GM12872 (cell line): ENCODE data around the gene SESN3.

ENCODE experiments used
- CTCF ChIP-seq: IDR thresholded peaks from 3 replicates; pipeline ENCODE4 v1.5.1; 2011; ENCODE audit warnings: low read depth, mild to moderate bottlenecking, low read length, moderate library complexity; ENCODE audit not compliant: insufficient read depth

Gene SESN3

GRCh38 chr11:95228081-95228749 is 2.8 kb downstream of the SESN3 start:
- TF ChIP-seq CTCF: no peak

GRCh38 chr11:95222817-95223216 is 8.2 kb downstream of the SESN3 start:
- no peak for TF ChIP-seq CTCF

DNA sequence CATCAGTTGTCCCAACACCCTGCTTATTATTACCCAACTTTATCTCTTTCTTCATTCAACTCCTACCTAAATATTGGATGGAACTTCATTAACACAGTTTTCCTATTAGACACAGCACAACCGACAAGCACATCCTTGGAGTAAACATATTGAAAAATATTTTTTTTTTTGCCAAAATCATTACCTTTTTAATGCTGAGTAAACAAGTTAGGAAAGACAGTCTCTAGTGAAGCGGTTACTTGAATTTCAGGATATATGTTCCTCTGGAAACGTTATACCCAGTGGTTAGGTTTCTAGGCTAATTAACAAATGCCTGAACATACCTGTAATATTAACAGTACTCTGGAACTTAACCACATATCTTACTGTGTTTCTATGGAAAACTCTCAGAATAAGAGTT is 11.4 kb downstream of the SESN3 start:
- TF ChIP-seq CTCF: no peak

DNA sequence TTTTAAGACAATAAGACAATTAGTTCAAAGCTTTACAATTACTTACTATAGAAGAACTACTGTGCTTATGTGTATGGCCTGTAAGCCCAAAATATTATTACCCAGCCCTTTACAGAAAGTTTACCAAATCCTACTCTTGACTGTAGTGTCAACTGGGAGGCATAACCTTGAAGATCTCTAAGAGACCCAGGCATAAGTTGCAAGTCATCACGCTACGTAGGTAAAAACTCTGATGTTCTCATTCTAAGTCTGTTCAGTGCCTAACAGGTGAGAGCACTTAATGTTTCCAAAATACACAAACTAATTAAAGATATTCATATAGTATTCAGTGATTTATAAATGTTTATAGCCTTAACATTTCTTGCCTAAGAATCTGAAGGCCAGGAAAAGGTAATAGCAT is 12.9 kb downstream of the SESN3 start:
- no peak for TF ChIP-seq CTCF

- no peak for TF ChIP-seq CTCF
Measured at GRCh38 chr11:95212609-95213008, 18.4 kb downstream of the SESN3 start.

DNA sequence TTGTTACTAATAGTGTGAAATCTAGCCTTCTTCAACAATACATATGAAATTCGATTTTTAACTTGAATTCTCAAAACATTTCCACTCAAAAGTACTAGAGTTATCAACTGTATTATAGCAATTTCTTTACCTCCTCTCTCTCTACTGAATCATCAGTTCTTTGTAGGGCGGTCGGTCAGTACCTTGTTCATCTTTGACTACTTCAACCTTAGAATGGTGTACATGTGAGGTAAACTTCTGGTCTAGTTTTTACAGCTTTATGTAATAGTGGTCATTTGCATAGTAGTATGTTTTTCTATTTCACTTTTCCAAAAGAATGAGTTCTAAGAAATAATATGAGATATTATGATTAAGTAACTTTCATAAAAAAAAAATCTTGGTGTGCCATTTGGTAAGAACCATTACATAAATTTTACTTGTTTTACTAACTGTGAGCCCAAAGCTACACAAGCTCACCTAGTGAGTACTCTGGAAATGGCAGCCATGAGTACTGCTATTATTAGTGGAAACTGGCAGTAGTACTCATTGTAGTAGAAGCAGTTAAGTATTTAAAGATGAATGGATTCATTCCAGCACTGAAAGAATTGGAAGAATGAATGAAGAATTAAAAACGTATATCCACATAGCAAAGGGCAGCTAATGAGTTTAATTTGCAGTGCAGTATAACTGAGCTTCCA is 30.1 kb downstream of the SESN3 start:
- TF ChIP-seq CTCF: no peak

- no peak for TF ChIP-seq CTCF
Measured at GRCh38 chr11:95195831-95196230, 35.2 kb downstream of the SESN3 start.
